HEK293T (cell line): ENCODE measurements around the gene TMC4.
A peak's percentile ranks its signal among the peaks of the same experiment; 100 is the strongest.
"Not testable (repeated sequence)": the region's sequence is repeated elsewhere in the genome, so short reads cannot be mapped to it uniquely, and the experiment has no call there.

Source experiments
- CTCF ChIA-PET: fragments of 350-600 bp; formaldehyde crosslinking; extraction: SDS; loops from one replicate; lab custom pipeline; 2021; ENCODE audit warnings: antibody characterized with exemption, inconsistent platforms; lab: Yijun Ruan, JAX
- POLR2A ChIA-PET: fragments of 350-600 bp; formaldehyde crosslinking; extraction: SDS; loops from one replicate; lab custom pipeline; 2020; ENCODE audit warnings: antibody characterized with exemption, inconsistent platforms; lab: Yijun Ruan, JAX
- DNase-seq: peaks from one replicate; pipeline ENCODE4 v3.0.0; 2012; ENCODE audit warnings: mixed read lengths; ENCODE audit errors: extremely low spot score
- ARNT ChIP-seq: fragments of 450-650 bp; IDR thresholded peaks from 2 replicates; pipeline ENCODE4 v1.6.1; 2017; ENCODE audit warnings: mild to moderate bottlenecking
- BHLHE40 ChIP-seq: fragments of 450-650 bp; IDR thresholded peaks from 2 replicates; pipeline ENCODE4 v1.6.1; 2016; ENCODE audit warnings: mild to moderate bottlenecking, moderate library complexity, borderline replicate concordance
- CTBP1 ChIP-seq: fragments of 450-650 bp; IDR thresholded peaks from 2 replicates; pipeline ENCODE4 v1.6.1; 2016; ENCODE audit warnings: borderline replicate concordance
- ELF4 ChIP-seq: fragments of 450-650 bp; IDR thresholded peaks from 2 replicates; pipeline ENCODE4 v1.6.1; 2017; ENCODE audit warnings: antibody characterized with exemption
- FOXA1 ChIP-seq: fragments of 450-650 bp; IDR thresholded peaks from 2 replicates; pipeline ENCODE4 v1.6.1; 2016; ENCODE audit warnings: mild to moderate bottlenecking
- FOXK2 ChIP-seq: fragments of 450-650 bp; IDR thresholded peaks from 2 replicates; pipeline ENCODE4 v1.6.1; 2016; ENCODE audit warnings: mild to moderate bottlenecking
- FOXM1 ChIP-seq: fragments of 450-650 bp; IDR thresholded peaks from 2 replicates; pipeline ENCODE4 v1.6.1; 2017; ENCODE audit warnings: mild to moderate bottlenecking, borderline replicate concordance
- HDGF ChIP-seq: fragments of 450-650 bp; IDR thresholded peaks from 2 replicates; pipeline ENCODE4 v1.6.1; 2017; ENCODE audit warnings: antibody characterized with exemption, borderline replicate concordance
- L3MBTL2 ChIP-seq: fragments of 450-650 bp; conservative IDR thresholded peaks from 2 replicates; pipeline ENCODE4 v1.6.1; 2016; ENCODE audit warnings: mild to moderate bottlenecking
- LEF1 ChIP-seq: fragments of 450-650 bp; IDR thresholded peaks from 2 replicates; pipeline ENCODE4 v1.6.1; 2017; ENCODE audit warnings: mild to moderate bottlenecking, borderline replicate concordance
- NFRKB ChIP-seq: fragments of 450-650 bp; IDR thresholded peaks from 2 replicates; pipeline ENCODE4 v1.6.1; 2016; ENCODE audit warnings: mild to moderate bottlenecking, moderate library complexity
- PKNOX1 ChIP-seq: fragments of 450-650 bp; IDR thresholded peaks from 2 replicates; pipeline ENCODE4 v1.6.1; 2016
- SP1 ChIP-seq: fragments of 450-650 bp; IDR thresholded peaks from 2 replicates; pipeline ENCODE4 v1.6.1; 2017
- SUZ12 ChIP-seq: fragments of 450-650 bp; IDR thresholded peaks from 2 replicates; pipeline ENCODE4 v1.6.1; 2016; ENCODE audit warnings: mild to moderate bottlenecking
- TARDBP ChIP-seq: fragments of 450-650 bp; IDR thresholded peaks from 2 replicates; pipeline ENCODE4 v1.6.1; 2016
- ZNF384 ChIP-seq: fragments of 450-650 bp; IDR thresholded peaks from 2 replicates; pipeline ENCODE4 v1.6.1; 2016

TMC4 gene

GRCh38 chr19:54179921-54180461 is 7.0 kb upstream of the TMC4 start:
- no peak for TF ChIP-seq FOXM1
- no peak for TF ChIP-seq LEF1
- no peak for TF ChIP-seq ARNT
- no peak for TF ChIP-seq L3MBTL2
- no peak for TF ChIP-seq FOXK2
- no peak for TF ChIP-seq PKNOX1
- no peak for TF ChIP-seq ELF4
- no peak for TF ChIP-seq BHLHE40
- no peak for TF ChIP-seq TARDBP
- peak; percentile 58 for DNase-seq
- CTCF ChIA-PET, result no interaction called here
- POLR2A ChIA-PET, result no interaction called here

GRCh38 chr19:54179262-54179852 is 6.4 kb upstream of the TMC4 start:
- ChIA-PET CTCF (no interaction called here), POLR2A (interaction anchor here (1.0 kb wide), 1 partner anchor 9 kb away, joined by 4 read pairs; no protein-coding TSS in a partner anchor)
- TF ChIP-seq L3MBTL2 (no peak), FOXK2 (no peak), FOXM1 (no peak), LEF1 (no peak), TARDBP (no peak), FOXA1 (no peak), CTBP1 (no peak), NFRKB (no peak), HDGF (no peak), ARNT (no peak), SUZ12 (no peak), SP1 (no peak), PKNOX1 (no peak)
- no peak for DNase-seq

GRCh38 chr19:54178581-54179261 is 5.8 kb upstream of the TMC4 start:
- ChIA-PET CTCF (no interaction called here), POLR2A (interaction anchor here (1.0 kb wide), 1 partner anchor 9 kb away, joined by 4 read pairs; no protein-coding TSS in a partner anchor)
- TF ChIP-seq L3MBTL2 (peak; percentile 71), ELF4 (peak; percentile 59; the same call in 1 of the 2 replicates), ARNT (no peak), NFRKB (no peak), SUZ12 (peak; percentile 93)
- peak; percentile 52 for DNase-seq

- ChIA-PET CTCF (interaction anchor here (1.0 kb wide), 1 partner anchor 92 kb away, joined by 3 read pairs; no protein-coding TSS in a partner anchor), POLR2A (interaction anchor here (0.9 to 1.7 kb wide), 3 partner anchors 15 to 37 kb away, joined by 4 to 11 read pairs (median 5); partner anchors contain the start of genes CNOT3, MBOAT7 and TSEN34)
- no peak for TF ChIP-seq PKNOX1
- no peak for TF ChIP-seq ZNF384
- 0 out of 2 replicates have a peak, but pooled peaks have one; percentile 9 for TF ChIP-seq ELF4
- TF ChIP-seq LEF1, result no peak
- no peak for DNase-seq
Measured at GRCh38 chr19:54173951-54174834, 1.2 kb upstream of the TMC4 start.

- CTCF ChIA-PET, result no interaction called here
- POLR2A ChIA-PET, result interaction anchor here (0.7 to 1.7 kb wide), 4 partner anchors 15 to 36 kb away, joined by 3 to 11 read pairs (median 4); partner anchors contain the start of genes CNOT3, MBOAT7 and TSEN34
- TF ChIP-seq HDGF (no peak), SP1 (no peak), FOXA1 (no peak), BHLHE40 (no peak), ZNF384 (no peak), CTBP1 (no peak), FOXM1 (no peak), ELF4 (no peak), NFRKB (no peak), TARDBP (no peak), L3MBTL2 (no peak), FOXK2 (no peak), SUZ12 (no peak), PKNOX1 (no peak), ARNT (no peak), LEF1 (no peak)
- DNase-seq, result no peak
Measured at GRCh38 chr19:54173359-54173699, 369 bp upstream of the TMC4 start.

- POLR2A ChIA-PET, result interaction anchor here (1.1 kb wide), 1 partner anchor 12 kb away, joined by 3 read pairs; no protein-coding TSS in a partner anchor
- DNase-seq, CTCF ChIA-PET: not testable (repeated sequence)
Measured at GRCh38 chr19:54171736-54172431, 1.1 kb downstream of the TMC4 start.
